Colonic mucosa (tissue), 4 donors: Measurements from ENCODE around the gene STRA6. TPM values are rescaled to one million over a fixed set of nuclear protein-coding genes. Genes with fewer than 3 reads are reported as not detected.

ENCODE experiments used
- DNase-seq: peaks from one replicate; pipeline ENCODE4 v3.0.0-alpha.2; 2020
- H3K27ac ChIP-seq: fragments of 200-600 bp; one replicate; pipeline ENCODE4 v1.8.0; 2021
- H3K27me3 ChIP-seq: fragments of 200-600 bp; one replicate; pipeline ENCODE4 v1.8.0; 2021
- H3K36me3 ChIP-seq: fragments of 200-600 bp; one replicate; pipeline ENCODE4 v1.8.0; 2021
- H3K4me1 ChIP-seq: fragments of 200-600 bp; one replicate; pipeline ENCODE4 v1.8.0; 2021; ENCODE audit warnings: mild to moderate bottlenecking
- H3K4me3 ChIP-seq: fragments of 200-600 bp; one replicate; pipeline ENCODE4 v1.8.0; 2021
- H3K9ac ChIP-seq, 2 donors: one replicate each; pipeline ENCODE4 v1.7.0; 2013; ENCODE audit warnings: control low read depth in 2 of 2, low read depth in 2 of 2, low read length in 2 of 2
- H3K9me3 ChIP-seq: fragments of 200-600 bp; one replicate; pipeline ENCODE4 v1.8.0; 2021
- CTCF ChIP-seq: fragments of 200-600 bp; IDR thresholded peaks from one replicate; pipeline ENCODE4 v1.8.0; 2022; ENCODE audit warnings: antibody characterized with exemption, mild to moderate bottlenecking
- intact Hi-C: fragments of 100-400 bp; cut with DNase I; formaldehyde crosslinking; loops from one replicate; pipeline ENCODE4 v1.14.1; 2022
- total RNA-seq, 2 donors: library from RNA; stranded (reverse); fragmentation: NEBNext Ultra II Directional in 1 of 2; extraction: Animal tissue kit (Norgen Biotek cat#: 25700) in 1 of 2; gene quantifications; one replicate each; pipeline ENCODE4 v1.2.1, GENCODE V29; 2021
- donor health status: healthy.
- donor health status: DM: no; HTN: no; CAD: no.
- donor health status: DM: no; HTN: no; CAD: no.

Gene STRA6
- total RNA-seq, 2 donors from 2014 or later, result not detected

GRCh38 chr15:74133694-74134386 is 68.7 kb downstream of the STRA6 start:
- DNase-seq, result no peak
- Histone ChIP-seq H3K27me3 (peaks cover 96% of the 10 kb centered on the region), H3K4me1 (no peaks in the 10 kb centered on the region), H3K36me3 (no peaks in the 10 kb centered on the region), H3K9ac (no peak overlapping the region), H3K27ac (no peak overlapping the region), H3K4me3 (no peak overlapping the region), H3K9me3 (no peaks in the 10 kb centered on the region)
- no peak for TF ChIP-seq CTCF
- intact Hi-C loops, result no loop called here

DNA sequence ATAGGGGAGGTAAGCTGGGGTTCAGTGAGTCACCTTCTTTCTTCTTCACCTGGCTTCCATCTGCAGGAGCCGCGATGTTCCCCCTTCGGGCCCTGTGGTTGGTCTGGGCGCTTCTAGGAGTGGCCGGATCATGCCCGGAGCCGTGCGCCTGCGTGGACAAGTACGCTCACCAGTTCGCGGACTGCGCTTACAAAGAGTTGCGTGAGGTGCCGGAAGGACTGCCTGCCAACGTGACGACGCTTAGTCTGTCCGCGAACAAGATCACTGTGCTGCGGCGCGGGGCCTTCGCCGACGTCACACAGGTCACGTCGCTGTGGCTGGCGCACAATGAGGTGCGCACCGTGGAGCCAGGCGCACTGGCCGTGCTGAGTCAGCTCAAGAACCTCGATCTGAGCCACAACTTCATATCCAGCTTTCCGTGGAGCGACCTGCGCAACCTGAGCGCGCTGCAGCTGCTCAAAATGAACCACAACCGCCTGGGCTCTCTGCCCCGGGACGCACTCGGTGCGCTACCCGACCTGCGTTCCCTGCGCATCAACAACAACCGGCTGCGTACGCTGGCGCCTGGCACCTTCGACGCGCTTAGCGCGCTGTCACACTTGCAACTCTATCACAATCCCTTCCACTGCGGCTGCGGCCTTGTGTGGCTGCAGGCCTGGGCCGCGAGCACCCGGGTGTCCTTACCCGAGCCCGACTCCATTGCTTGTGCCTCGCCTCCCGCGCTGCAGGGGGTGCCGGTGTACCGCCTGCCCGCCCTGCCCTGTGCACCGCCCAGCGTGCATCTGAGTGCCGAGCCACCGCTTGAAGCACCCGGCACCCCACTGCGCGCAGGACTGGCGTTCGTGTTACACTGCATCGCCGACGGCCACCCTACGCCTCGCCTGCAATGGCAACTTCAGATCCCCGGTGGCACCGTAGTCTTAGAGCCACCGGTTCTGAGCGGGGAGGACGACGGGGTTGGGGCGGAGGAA is 69.6 kb downstream of the STRA6 start:
- H3K36me3 ChIP-seq, result no peaks in the 10 kb centered on the region
- no peaks in the 10 kb centered on the region for H3K9me3 ChIP-seq
- no peaks in the 10 kb centered on the region for H3K4me1 ChIP-seq
- intact Hi-C loops, result no loop called here
- no peak overlapping the region for H3K4me3 ChIP-seq
- no peak overlapping the region for H3K9ac ChIP-seq
- H3K27ac ChIP-seq, result no peak overlapping the region
- no peak for TF ChIP-seq CTCF
- no peak for DNase-seq
- H3K27me3 ChIP-seq, result peaks cover 97% of the 10 kb centered on the region

DNA sequence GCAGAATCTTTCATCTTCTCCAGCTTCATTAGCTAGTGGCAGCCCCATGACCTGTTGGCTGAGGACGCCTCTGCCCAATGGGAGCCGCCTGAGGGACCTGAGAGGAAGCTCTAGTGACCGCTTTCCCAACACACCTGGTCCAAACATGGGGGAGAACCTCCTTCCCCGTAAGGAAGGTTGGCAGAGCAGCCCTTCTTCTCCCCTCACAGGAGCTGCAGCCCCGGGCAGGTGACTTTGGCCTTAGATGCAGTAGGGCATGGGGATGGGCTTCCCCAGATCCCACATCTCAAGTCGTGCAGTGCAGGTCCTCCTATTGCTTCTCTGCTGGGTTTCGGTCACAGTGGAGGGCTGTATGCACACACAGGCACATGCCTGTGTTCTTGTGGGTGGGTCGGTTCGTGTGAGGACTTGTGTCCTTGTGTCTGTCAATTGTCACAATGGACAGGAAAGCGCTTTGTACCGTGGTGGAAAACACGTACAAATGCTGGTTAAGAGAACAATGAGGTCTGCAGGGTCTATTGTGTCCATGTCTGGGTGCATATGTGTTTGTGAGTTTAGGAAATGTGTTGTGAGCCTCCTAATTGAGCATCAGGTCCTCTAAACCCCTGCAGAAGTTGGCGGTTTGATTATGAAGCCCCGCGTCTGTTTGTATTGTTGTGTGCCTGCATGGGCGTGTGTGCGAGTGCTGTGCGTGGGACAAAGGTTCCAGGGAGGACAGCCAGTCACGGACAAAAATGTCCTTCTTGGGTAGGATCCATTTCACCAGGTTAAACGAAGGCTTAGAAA is 70.8 kb downstream of the STRA6 start:
- intact Hi-C loops, result no loop called here
- Histone ChIP-seq H3K36me3 (no peaks in the 10 kb centered on the region), H3K27ac (no peak overlapping the region), H3K9me3 (no peaks in the 10 kb centered on the region), H3K27me3 (peaks cover 89% of the 10 kb centered on the region), H3K9ac (no peak overlapping the region), H3K4me3 (no peak overlapping the region), H3K4me1 (no peaks in the 10 kb centered on the region)
- no peak for DNase-seq
- TF ChIP-seq CTCF, result no peak

GRCh38 chr15:74130849-74131627 is 71.5 kb downstream of the STRA6 start:
- DNase-seq, result no peak
- TF ChIP-seq CTCF, result no peak
- H3K27me3 ChIP-seq, result peaks cover 85% of the 10 kb centered on the region
- no peaks in the 10 kb centered on the region for H3K4me1 ChIP-seq
- intact Hi-C loops, result no loop called here
- no peaks in the 10 kb centered on the region for H3K9me3 ChIP-seq
- no peaks in the 10 kb centered on the region for H3K36me3 ChIP-seq
- H3K4me3 ChIP-seq, result no peak overlapping the region
- H3K27ac ChIP-seq, result no peak overlapping the region
- no peak overlapping the region for H3K9ac ChIP-seq
